ENCODE results near the gene ALOX12B. TPM values are rescaled to one million over a fixed set of nuclear protein-coding genes. Genes with fewer than 3 reads are reported as not detected.

ALOX12B gene
- total and polyA plus RNA-seq, 8 donors: 0.88 TPM; not detected in 7

DNA sequence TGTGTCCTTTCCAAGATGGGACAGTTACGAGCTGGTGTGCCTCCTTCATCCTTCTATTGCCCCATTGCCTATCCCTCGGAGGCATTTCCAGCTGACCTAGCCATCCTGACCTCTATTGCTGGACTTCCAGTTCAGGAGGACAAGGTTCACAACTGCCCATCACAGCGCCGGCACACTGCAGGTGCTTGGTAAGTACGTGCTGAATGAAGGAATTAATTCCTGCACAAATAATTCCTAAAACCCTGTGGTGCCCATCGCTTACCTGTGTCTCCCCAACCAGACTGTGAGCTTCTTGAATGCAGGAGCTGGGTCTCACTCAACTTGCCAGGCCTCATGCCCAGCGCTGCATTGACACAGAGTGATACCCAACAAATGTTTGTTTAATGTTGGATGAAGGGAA is 35.7 kb downstream of the ALOX12B start:
- intact Hi-C loops (cut with DNase I; ENCODE audit: low total_unique reads): no loop called here
- Histone ChIP-seq H3K4me1 (peaks cover 10 to 21% (median 17%) of the 10 kb centered on the region in 4 donors), H3K36me3 (no peaks in the 10 kb centered on the region), H3K27ac (no peak overlapping the region), H3K27me3 (peaks cover 0 to 16% (median 0%) of the 10 kb centered on the region in 3 donors), H3K4me3 (no peak overlapping the region), H3K9me3 (no peaks in the 10 kb centered on the region)
- 77 to 87% (median 86%) methylated on average over 7 of the region's 7 CpGs for WGBS, 5 donors
- DNase-seq: no peak
- TF ChIP-seq POLR2AphosphoS5 (IDR thresholded peaks at IDR 0.05) (no peak), POLR2A (IDR thresholded peaks at IDR 0.05) (no peak), EP300 (IDR thresholded peaks at IDR 0.05) (no peak)
- TF ChIP-seq, protein P1, sequence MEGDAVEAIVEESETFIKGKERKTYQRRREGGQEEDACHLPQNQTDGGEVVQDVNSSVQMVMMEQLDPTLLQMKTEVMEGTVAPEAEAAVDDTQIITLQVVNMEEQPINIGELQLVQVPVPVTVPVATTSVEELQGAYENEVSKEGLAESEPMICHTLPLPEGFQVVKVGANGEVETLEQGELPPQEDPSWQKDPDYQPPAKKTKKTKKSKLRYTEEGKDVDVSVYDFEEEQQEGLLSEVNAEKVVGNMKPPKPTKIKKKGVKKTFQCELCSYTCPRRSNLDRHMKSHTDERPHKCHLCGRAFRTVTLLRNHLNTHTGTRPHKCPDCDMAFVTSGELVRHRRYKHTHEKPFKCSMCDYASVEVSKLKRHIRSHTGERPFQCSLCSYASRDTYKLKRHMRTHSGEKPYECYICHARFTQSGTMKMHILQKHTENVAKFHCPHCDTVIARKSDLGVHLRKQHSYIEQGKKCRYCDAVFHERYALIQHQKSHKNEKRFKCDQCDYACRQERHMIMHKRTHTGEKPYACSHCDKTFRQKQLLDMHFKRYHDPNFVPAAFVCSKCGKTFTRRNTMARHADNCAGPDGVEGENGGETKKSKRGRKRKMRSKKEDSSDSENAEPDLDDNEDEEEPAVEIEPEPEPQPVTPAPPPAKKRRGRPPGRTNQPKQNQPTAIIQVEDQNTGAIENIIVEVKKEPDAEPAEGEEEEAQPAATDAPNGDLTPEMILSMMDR (IDR thresholded peaks at IDR 0.05): no peak

DNA sequence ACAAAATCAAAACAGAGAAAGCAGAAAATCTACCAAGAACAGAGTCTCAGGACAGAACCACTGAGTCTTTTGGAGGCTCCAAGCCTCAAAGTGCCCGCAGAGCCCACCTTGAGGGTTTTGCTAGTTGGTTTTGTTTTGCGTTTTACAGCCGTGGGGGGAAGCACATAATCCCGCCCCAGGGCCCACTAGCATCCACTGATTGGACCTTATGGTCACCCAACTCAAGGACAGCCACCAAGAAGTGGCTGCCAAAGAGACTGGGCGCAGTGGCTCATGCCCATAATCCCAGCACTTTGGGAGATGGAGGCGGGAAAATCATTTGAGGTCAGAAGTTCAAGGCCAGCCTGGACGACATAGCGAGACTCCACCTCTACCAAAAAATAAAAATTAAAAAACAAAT is 38.8 kb downstream of the ALOX12B start:
- intact Hi-C loops (cut with DNase I; ENCODE audit: low total_unique reads): no loop called here

DNA sequence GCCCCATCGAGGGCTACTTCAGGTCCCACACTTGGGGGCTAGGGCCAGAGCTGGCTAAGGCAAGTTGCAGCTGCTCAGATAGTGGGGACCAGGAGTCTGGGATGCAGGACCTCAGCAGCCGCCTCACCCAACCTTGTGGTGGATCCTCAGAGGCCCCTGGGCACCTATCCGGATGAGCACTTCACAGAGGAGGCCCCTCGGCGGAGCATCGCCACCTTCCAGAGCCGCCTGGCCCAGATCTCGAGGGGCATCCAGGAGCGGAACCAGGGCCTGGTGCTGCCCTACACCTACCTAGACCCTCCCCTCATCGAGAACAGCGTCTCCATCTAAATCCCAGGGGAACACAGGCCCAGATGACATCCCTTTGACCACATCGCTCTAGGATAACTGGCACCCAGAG is 39.3 kb downstream of the ALOX12B start:
- intact Hi-C loops (cut with DNase I; ENCODE audit: low total_unique reads): no loop called here
- Histone ChIP-seq H3K4me1 (no peaks in the 10 kb centered on the region), H3K4me3 (no peak overlapping the region), H3K27ac (no peak overlapping the region), H3K9me3 (no peaks in the 10 kb centered on the region), H3K36me3 (no peaks in the 10 kb centered on the region), H3K27me3 (peaks cover 0 to 28% (median 0%) of the 10 kb centered on the region in 3 donors)
- DNase-seq: no peak
- TF ChIP-seq POLR2A (IDR thresholded peaks at IDR 0.05) (no peak), EP300 (IDR thresholded peaks at IDR 0.05) (no peak), POLR2AphosphoS5 (IDR thresholded peaks at IDR 0.05) (no peak)
- TF ChIP-seq, protein P1 (IDR thresholded peaks at IDR 0.05): no peak
- WGBS, 5 donors: 93 to 96% (median 93%) methylated on average over 10 to 12 of the region's 12 CpGs

More for the DNA sequence above, 38.8 kb downstream of the ALOX12B start:
- Histone ChIP-seq H3K9me3 (no peaks in the 10 kb centered on the region), H3K27ac (no peak overlapping the region), H3K4me3 (no peak overlapping the region), H3K36me3 (no peaks in the 10 kb centered on the region), H3K4me1 (no peaks in the 10 kb centered on the region), H3K27me3 (peaks cover 0 to 28% (median 0%) of the 10 kb centered on the region in 3 donors)
- DNase-seq: no peak
- 89 to 95% (median 91%) methylated on average over 8 of the region's 8 CpGs for WGBS, 5 donors
- no peak for TF ChIP-seq POLR2A (IDR thresholded peaks at IDR 0.05)
- no peak for TF ChIP-seq EP300 (IDR thresholded peaks at IDR 0.05)
- TF ChIP-seq, protein P1 (IDR thresholded peaks at IDR 0.05): no peak
- TF ChIP-seq POLR2AphosphoS5 (IDR thresholded peaks at IDR 0.05): no peak

DNA sequence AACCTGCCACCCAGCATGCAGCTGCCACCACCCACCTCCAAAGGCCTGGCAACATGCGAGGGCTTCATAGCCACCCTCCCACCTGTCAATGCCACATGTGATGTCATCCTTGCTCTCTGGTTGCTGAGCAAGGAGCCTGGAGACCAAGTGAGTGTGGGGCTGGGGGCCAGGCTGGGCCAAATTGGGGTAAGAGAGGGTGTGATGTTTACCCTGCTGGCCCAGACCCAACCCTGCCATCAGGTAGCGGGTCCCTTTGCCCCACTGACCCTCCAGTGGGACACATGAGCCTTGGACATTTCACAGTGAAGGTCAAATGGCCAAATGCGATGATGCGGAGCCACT is 39.8 kb downstream of the ALOX12B start:
- no peak for DNase-seq
- Histone ChIP-seq H3K9me3 (no peaks in the 10 kb centered on the region), H3K4me1 (no peaks in the 10 kb centered on the region), H3K27ac (no peak overlapping the region), H3K27me3 (peaks cover 0 to 28% (median 0%) of the 10 kb centered on the region in 3 donors), H3K36me3 (no peaks in the 10 kb centered on the region), H3K4me3 (no peak overlapping the region)
- TF ChIP-seq, protein P1 (IDR thresholded peaks at IDR 0.05): no peak
- TF ChIP-seq POLR2AphosphoS5 (IDR thresholded peaks at IDR 0.05): no peak
- no peak for TF ChIP-seq EP300 (IDR thresholded peaks at IDR 0.05)
- no peak for TF ChIP-seq POLR2A (IDR thresholded peaks at IDR 0.05)
- WGBS, 5 donors: 86 to 96% (median 93%) methylated on average over 3 to 4 of the region's 4 CpGs
- intact Hi-C loops (cut with DNase I; ENCODE audit: low total_unique reads): no loop called here

Measured in stomach (tissue), 9 donors.